ENCODE results near the gene PTPRD. TPM values are rescaled to one million over a fixed set of nuclear protein-coding genes. Genes with fewer than 3 reads are reported as not detected.

The PTPRD gene
- total RNA-seq, 1 experiment from 2014 or later: not detected

DNA sequence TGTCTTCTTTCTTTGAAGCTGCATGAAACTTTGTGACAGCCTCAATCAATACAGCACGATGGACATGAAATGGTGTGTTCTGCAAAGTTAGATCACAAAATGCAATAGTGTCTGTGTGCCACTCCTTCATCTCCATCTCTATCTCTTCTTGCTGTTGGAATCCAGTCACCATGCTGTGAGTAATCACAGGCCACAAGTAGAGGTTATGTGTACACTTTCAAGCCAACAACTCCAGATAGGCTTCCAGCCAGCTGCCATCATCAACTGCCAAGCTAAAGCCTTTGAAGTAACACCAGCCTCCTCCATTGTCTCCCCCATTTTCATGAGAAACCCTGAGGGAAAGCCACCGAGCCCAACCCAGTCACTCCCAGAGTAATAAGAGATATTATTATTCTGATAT, 360.6 kb downstream of the PTPRD start:
- ChIA-PET POLR2A (no interaction called here), CTCF (no interaction called here)
- H3K36me3 ChIP-seq (ENCODE audit: control insufficient read depth, insufficient read depth, low read length): no peaks in the 10 kb centered on the region
- BruUV-seq (replicated peaks): no TSS peak
- intact Hi-C loops (cut with micrococcal nuclease; ENCODE audit: unreplicated experiment) (no loop called here), in situ Hi-C loops (cut with HindIII; ENCODE audit: low pct_unique_long_range_greater_than_20kb, low sequenced_read_pairs) (no loop called here)
- TF ChIP-seq POLR2AphosphoS5 (IDR thresholded peaks at IDR 0.05; ENCODE audit: low read depth, low read length) (no peak), SIN3A (IDR thresholded peaks at IDR 0.05; ENCODE audit: borderline replicate concordance, insufficient read depth, low read depth, low read length) (no peak), TCF7L2 (IDR thresholded peaks at IDR 0.05; ENCODE audit: low read depth, low read length) (no peak)
- TF ChIP-seq, protein P1, sequence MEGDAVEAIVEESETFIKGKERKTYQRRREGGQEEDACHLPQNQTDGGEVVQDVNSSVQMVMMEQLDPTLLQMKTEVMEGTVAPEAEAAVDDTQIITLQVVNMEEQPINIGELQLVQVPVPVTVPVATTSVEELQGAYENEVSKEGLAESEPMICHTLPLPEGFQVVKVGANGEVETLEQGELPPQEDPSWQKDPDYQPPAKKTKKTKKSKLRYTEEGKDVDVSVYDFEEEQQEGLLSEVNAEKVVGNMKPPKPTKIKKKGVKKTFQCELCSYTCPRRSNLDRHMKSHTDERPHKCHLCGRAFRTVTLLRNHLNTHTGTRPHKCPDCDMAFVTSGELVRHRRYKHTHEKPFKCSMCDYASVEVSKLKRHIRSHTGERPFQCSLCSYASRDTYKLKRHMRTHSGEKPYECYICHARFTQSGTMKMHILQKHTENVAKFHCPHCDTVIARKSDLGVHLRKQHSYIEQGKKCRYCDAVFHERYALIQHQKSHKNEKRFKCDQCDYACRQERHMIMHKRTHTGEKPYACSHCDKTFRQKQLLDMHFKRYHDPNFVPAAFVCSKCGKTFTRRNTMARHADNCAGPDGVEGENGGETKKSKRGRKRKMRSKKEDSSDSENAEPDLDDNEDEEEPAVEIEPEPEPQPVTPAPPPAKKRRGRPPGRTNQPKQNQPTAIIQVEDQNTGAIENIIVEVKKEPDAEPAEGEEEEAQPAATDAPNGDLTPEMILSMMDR (IDR thresholded peaks at IDR 0.05): no peak
- TF ChIP-seq, protein P2, sequence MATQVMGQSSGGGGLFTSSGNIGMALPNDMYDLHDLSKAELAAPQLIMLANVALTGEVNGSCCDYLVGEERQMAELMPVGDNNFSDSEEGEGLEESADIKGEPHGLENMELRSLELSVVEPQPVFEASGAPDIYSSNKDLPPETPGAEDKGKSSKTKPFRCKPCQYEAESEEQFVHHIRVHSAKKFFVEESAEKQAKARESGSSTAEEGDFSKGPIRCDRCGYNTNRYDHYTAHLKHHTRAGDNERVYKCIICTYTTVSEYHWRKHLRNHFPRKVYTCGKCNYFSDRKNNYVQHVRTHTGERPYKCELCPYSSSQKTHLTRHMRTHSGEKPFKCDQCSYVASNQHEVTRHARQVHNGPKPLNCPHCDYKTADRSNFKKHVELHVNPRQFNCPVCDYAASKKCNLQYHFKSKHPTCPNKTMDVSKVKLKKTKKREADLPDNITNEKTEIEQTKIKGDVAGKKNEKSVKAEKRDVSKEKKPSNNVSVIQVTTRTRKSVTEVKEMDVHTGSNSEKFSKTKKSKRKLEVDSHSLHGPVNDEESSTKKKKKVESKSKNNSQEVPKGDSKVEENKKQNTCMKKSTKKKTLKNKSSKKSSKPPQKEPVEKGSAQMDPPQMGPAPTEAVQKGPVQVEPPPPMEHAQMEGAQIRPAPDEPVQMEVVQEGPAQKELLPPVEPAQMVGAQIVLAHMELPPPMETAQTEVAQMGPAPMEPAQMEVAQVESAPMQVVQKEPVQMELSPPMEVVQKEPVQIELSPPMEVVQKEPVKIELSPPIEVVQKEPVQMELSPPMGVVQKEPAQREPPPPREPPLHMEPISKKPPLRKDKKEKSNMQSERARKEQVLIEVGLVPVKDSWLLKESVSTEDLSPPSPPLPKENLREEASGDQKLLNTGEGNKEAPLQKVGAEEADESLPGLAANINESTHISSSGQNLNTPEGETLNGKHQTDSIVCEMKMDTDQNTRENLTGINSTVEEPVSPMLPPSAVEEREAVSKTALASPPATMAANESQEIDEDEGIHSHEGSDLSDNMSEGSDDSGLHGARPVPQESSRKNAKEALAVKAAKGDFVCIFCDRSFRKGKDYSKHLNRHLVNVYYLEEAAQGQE (IDR thresholded peaks at IDR 0.05; ENCODE audit: insufficient read depth in 1 of 2, low read depth in 2 of 2, low read length in 1 of 2): no peak
- no peaks in the 10 kb centered on the region for H3K9me3 ChIP-seq (ENCODE audit: control insufficient read depth, insufficient read depth, low read depth, low read length)
- H3K4me3 ChIP-seq (ENCODE audit: low read depth in 2 of 2, low read length in 2 of 2): no peak overlapping the region
- no peaks in the 10 kb centered on the region for H3K4me1 ChIP-seq (ENCODE audit: control insufficient read depth, insufficient read depth, low read length)
- ATAC-seq (no peak), DNase-seq (ENCODE audit: low read depth, low spot score) (no peak)
- no peak overlapping the region for H3K27ac ChIP-seq (ENCODE audit: low read length)
- no peaks in the 10 kb centered on the region for H3K27me3 ChIP-seq (ENCODE audit: control insufficient read depth, insufficient read depth, low read length)

DNA sequence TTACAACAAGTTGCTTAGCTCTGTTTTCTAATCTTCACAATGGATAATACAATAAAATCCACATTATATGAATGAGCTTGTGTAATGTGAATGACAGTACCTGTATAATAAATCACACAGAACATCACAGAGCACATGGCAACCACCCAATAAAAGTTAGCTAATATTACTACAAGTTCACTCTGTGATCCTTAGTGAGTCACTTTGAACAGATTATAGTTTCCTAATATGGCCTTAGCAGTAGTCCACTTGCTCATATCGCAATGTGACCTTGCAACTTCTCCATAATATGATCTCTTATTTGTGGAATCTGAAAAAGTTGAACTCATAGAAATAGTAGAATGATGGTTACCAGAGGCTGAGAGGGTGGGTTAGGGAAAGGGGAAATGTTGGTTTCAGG, 361.3 kb downstream of the PTPRD start:
- BruUV-seq (replicated peaks): no TSS peak
- Histone ChIP-seq H3K9me3 (ENCODE audit: control insufficient read depth, insufficient read depth, low read depth, low read length) (no peaks in the 10 kb centered on the region), H3K36me3 (ENCODE audit: control insufficient read depth, insufficient read depth, low read length) (no peaks in the 10 kb centered on the region), H3K4me1 (ENCODE audit: control insufficient read depth, insufficient read depth, low read length) (no peaks in the 10 kb centered on the region), H3K4me3 (ENCODE audit: low read depth in 2 of 2, low read length in 2 of 2) (no peak overlapping the region), H3K27ac (ENCODE audit: low read length) (no peak overlapping the region), H3K27me3 (ENCODE audit: control insufficient read depth, insufficient read depth, low read length) (no peaks in the 10 kb centered on the region)
- TF ChIP-seq, protein P2 (IDR thresholded peaks at IDR 0.05; ENCODE audit: insufficient read depth in 1 of 2, low read depth in 2 of 2, low read length in 1 of 2): no peak
- TF ChIP-seq TCF7L2 (IDR thresholded peaks at IDR 0.05; ENCODE audit: low read depth, low read length) (no peak), POLR2AphosphoS5 (IDR thresholded peaks at IDR 0.05; ENCODE audit: low read depth, low read length) (no peak), SIN3A (IDR thresholded peaks at IDR 0.05; ENCODE audit: borderline replicate concordance, insufficient read depth, low read depth, low read length) (no peak)
- TF ChIP-seq, protein P1 (IDR thresholded peaks at IDR 0.05): no peak
- ChIA-PET POLR2A (no interaction called here), CTCF (no interaction called here)
- DNase-seq (ENCODE audit: low read depth, low spot score): no peak
- intact Hi-C loops (cut with micrococcal nuclease; ENCODE audit: unreplicated experiment) (no loop called here), in situ Hi-C loops (cut with HindIII; ENCODE audit: low pct_unique_long_range_greater_than_20kb, low sequenced_read_pairs) (no loop called here)
- ATAC-seq: no peak
